Keratinocyte (primary cell): ENCODE results near the gene HOXB8. TPM values are rescaled to one million over a fixed set of nuclear protein-coding genes. Genes with fewer than 3 reads are reported as not detected.

Experiments
- DNase-seq: peaks from one replicate; pipeline ENCODE4 v3.0.0-alpha.2; 2011; ENCODE audit warnings: low read depth, missing footprints, low spot score
- FAIRE-seq: peaks from 2 replicates; lab custom pipeline; 2011; peaks lifted over from hg19 to GRCh38; lab: Jason Lieb, UNC
- H2AFZ ChIP-seq: 2 replicates; pipeline ENCODE4 v1.6.0; 2012; ENCODE audit warnings: low read length, control low read depth, inconsistent platforms; ENCODE audit not compliant: control insufficient read depth
- H3K27ac ChIP-seq: 2 replicates; pipeline ENCODE4 v1.5.1; 2011; ENCODE audit warnings: low read length; ENCODE audit not compliant: control insufficient read depth, insufficient read depth
- H3K27me3 ChIP-seq: 3 replicates; pipeline ENCODE4 v1.6.0; 2011; ENCODE audit warnings: low read length; ENCODE audit not compliant: control insufficient read depth, insufficient read depth; ENCODE audit errors: extremely low read depth
- H3K36me3 ChIP-seq, 2 experiments: 2 replicates in 1 of 2; 3 replicates in 1 of 2; pipeline ENCODE4 v1.5.1; 2011; ENCODE audit warnings: low read length in 2 of 2, mild to moderate bottlenecking in 1 of 2; ENCODE audit not compliant: control insufficient read depth in 2 of 2, insufficient read depth in 2 of 2; ENCODE audit errors: extremely low read depth in 1 of 2
- H3K4me1 ChIP-seq: 3 replicates; pipeline ENCODE4 v1.5.1; 2011; ENCODE audit warnings: low read length; ENCODE audit not compliant: control insufficient read depth, insufficient read depth; ENCODE audit errors: extremely low read depth
- H3K4me2 ChIP-seq: 3 replicates; pipeline ENCODE4 v1.6.0; 2011; ENCODE audit warnings: low read depth, low read length; ENCODE audit not compliant: control insufficient read depth, insufficient read depth; ENCODE audit errors: extremely low read depth
- H3K4me3 ChIP-seq, 3 experiments: fragments of 200-600 bp in 1 of 3; sonication (generic) in 1 of 3; 2 replicates in 2 of 3; 3 replicates in 1 of 3; pipeline ENCODE4 v1.5.1; 2011 to 2016; ENCODE audit warnings: low read length in 3 of 3, mild to moderate bottlenecking in 3 of 3, control low read depth in 2 of 3, inconsistent platforms in 1 of 3, low read depth in 1 of 3, mixed read lengths in 1 of 3, mixed run types in 1 of 3, moderate library complexity in 1 of 3; ENCODE audit not compliant: control insufficient read depth in 2 of 3, insufficient read depth in 2 of 3; ENCODE audit errors: extremely low read depth in 1 of 3
- H3K79me2 ChIP-seq: 2 replicates; pipeline ENCODE4 v1.6.0; 2012; ENCODE audit warnings: low read length; ENCODE audit not compliant: control insufficient read depth, insufficient read depth
- H3K9ac ChIP-seq: 3 replicates; pipeline ENCODE4 v1.6.0; 2011; ENCODE audit warnings: low read length; ENCODE audit not compliant: control insufficient read depth, insufficient read depth; ENCODE audit errors: extremely low read depth
- H3K9me1 ChIP-seq: 3 replicates; pipeline ENCODE4 v1.6.0; 2011; ENCODE audit warnings: low read length; ENCODE audit not compliant: control insufficient read depth, insufficient read depth; ENCODE audit errors: extremely low read depth
- H3K9me3 ChIP-seq: 2 replicates; pipeline ENCODE4 v1.5.1; 2012; ENCODE audit warnings: low read depth, low read length; ENCODE audit not compliant: control insufficient read depth
- H4K20me1 ChIP-seq: 3 replicates; pipeline ENCODE4 v1.6.0; 2011; ENCODE audit warnings: low read length; ENCODE audit not compliant: control insufficient read depth, insufficient read depth; ENCODE audit errors: extremely low read depth
- CTCF ChIP-seq, 3 experiments: IDR thresholded peaks in 1 of 3; conservative IDR thresholded peaks in 1 of 3; optimal IDR thresholded peaks in 1 of 3; 2 replicates in 2 of 3; 3 replicates in 1 of 3; pipeline versions ENCODE3 to v1.5.1; 2011; ENCODE audit warnings: low read length in 3 of 3, mild to moderate bottlenecking in 3 of 3, moderate library complexity in 2 of 3, control low read depth in 1 of 3, inconsistent platforms in 1 of 3; ENCODE audit not compliant: insufficient read depth in 2 of 3; ENCODE audit errors: extremely low read depth in 1 of 3
- EZH2 ChIP-seq: IDR thresholded peaks from one replicate; pipeline ENCODE4 v1.6.1; 2012; ENCODE audit warnings: inconsistent platforms, mild to moderate bottlenecking, low read length, moderate library complexity
- dilution Hi-C: fragments of 300-500 bp; cut with MboI; formaldehyde crosslinking; loops from one replicate; pipeline ENCODE4 v1.7.0; 2020; ENCODE audit warnings: low sequenced_read_pairs; ENCODE audit not compliant: extremely low pct_ligation_motif_present
- polyA plus RNA-seq, 5 experiments: library from polyadenylated mRNA; depleted of rRNA in 3 of 5; stranded (reverse) in 3 of 5; stranded (forward) in 1 of 5; unstranded in 1 of 5; fragments of >200 nt; gene quantifications; 1 replicate in 1 of 5; 2 replicates in 3 of 5; 3 replicates in 1 of 5; pipeline versions ENCODE4 v1.2.1 to v1.2.3, GENCODE V29; 2011 to 2012; ENCODE audit warnings: missing spikeins in 2 of 5, low read depth in 1 of 5, low replicate concordance in 1 of 5

Gene HOXB8
- polyA plus RNA-seq, 1 donor (not counting 4 experiments of a cell fraction or from before 2014, with no cell fraction given): not detected

GRCh38 chr17:48571024-48571818, 43.9 kb downstream of the HOXB8 start:
- H3K27me3 ChIP-seq: peaks cover 78% of the 10 kb centered on the region
- no peak overlapping the region for H3K27ac ChIP-seq
- DNase-seq: no peak
- H3K4me2 ChIP-seq: no peak overlapping the region
- H3K9me3 ChIP-seq: no peaks in the 10 kb centered on the region
- no peak overlapping the region for H2AFZ ChIP-seq
- H3K4me1 ChIP-seq: peaks cover 17% of the 10 kb centered on the region
- peaks cover 0 to 2% of the 10 kb centered on the region in 2 experiments for H3K36me3 ChIP-seq
- no peak overlapping the region for H3K4me3 ChIP-seq
- TF ChIP-seq CTCF (optimal IDR thresholded peaks at IDR 0.05 in 1 of 3, IDR thresholded peaks at IDR 0.05 in 1 of 3, conservative IDR thresholded peaks at IDR 0.05 in 1 of 3; ENCODE audit: extremely low read depth in 1 of 3, insufficient read depth in 2 of 3, low read length in 3 of 3): no peak
- no peak for TF ChIP-seq EZH2
- H4K20me1 ChIP-seq: no peaks in the 10 kb centered on the region
- no peaks in the 10 kb centered on the region for H3K9me1 ChIP-seq
- no peaks in the 10 kb centered on the region for H3K79me2 ChIP-seq
- no peak overlapping the region for H3K9ac ChIP-seq
- no peak for FAIRE-seq
- dilution Hi-C loops: no loop called here

GRCh38 chr17:48570325-48571023, 44.6 kb downstream of the HOXB8 start:
- Histone ChIP-seq H3K4me2 (no peak overlapping the region), H3K27ac (no peak overlapping the region), H4K20me1 (no peaks in the 10 kb centered on the region), H3K9ac (no peak overlapping the region), H3K9me3 (no peaks in the 10 kb centered on the region), H3K4me3 (no peak overlapping the region), H3K27me3 (peaks cover 80% of the 10 kb centered on the region), H3K9me1 (no peaks in the 10 kb centered on the region), H3K4me1 (peaks cover 17% of the 10 kb centered on the region), H3K79me2 (no peaks in the 10 kb centered on the region), H2AFZ (no peak overlapping the region), H3K36me3 (peaks cover 0 to 1% of the 10 kb centered on the region in 2 experiments)
- FAIRE-seq (no peak), DNase-seq (no peak)
- TF ChIP-seq CTCF (optimal IDR thresholded peaks at IDR 0.05 in 1 of 3, IDR thresholded peaks at IDR 0.05 in 1 of 3, conservative IDR thresholded peaks at IDR 0.05 in 1 of 3; ENCODE audit: extremely low read depth in 1 of 3, insufficient read depth in 2 of 3, low read length in 3 of 3) (no peak), EZH2 (peak; percentile 35)
- dilution Hi-C loops: no loop called here
